G401 (cell line): Measurements from ENCODE around the gene SLC2A8. TPM values are rescaled to one million over a fixed set of nuclear protein-coding genes. Genes with fewer than 3 reads are reported as not detected.

ENCODE experiments used
- DNase-seq: peaks from one replicate; pipeline ENCODE4 v3.0.0-alpha.2; 2015; ENCODE audit warnings: low spot score
- in situ Hi-C: cut with HindIII; loops from 2 replicates; pipeline ENCODE4 v1.10.0; 2016; ENCODE audit warnings: low sequenced_read_pairs, mixed read lengths
- total RNA-seq: library from RNA; depleted of rRNA; stranded (reverse); fragments of >200 nt; shearing (Covaris generic); gene quantifications from 2 replicates; pipeline ENCODE4 v1.2.3, GENCODE V29; 2014; rRNA removed

Gene SLC2A8
- total RNA-seq, 1 experiment from 2014 or later: 33.0 TPM

DNA sequence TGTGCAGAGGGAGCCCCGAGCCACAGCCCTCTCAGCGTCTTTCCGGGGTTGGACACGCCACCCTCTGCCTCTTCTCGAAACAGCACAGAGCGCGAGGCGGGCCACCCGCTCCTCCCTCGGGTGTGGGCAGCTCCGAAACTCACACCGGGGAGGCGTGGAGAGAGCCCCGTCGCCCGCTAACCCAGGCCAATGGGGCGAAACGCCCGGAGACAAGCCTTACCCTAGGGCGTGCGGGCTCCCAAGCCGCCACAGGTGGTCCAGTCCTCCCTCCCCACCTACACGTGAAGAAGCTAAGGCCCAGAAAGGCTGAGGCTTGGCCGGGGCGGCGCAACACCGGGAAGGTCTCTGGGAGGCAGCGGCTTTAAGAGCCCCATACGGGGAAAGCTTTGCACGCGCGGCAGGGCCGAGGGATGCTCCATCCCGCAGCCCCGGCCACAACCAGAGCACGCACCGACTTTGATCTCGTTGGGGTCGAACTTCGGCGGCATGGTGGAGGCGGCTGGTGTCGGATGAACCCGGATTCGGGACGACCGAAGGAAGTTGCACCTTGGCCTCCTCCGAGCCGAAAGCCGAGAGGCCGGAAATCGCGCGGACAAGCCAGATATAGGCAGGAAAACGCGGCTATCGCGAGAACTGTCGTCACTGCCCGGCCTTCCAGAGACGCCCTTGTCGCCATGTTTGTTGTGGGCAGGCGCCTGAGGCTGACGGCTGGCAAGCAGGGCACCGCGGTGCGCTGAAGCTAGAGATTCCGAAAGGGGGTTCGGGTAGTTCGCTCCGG, 54.0 kb downstream of the SLC2A8 start, which contains the start of the genes LRSAM1 and RPL12:
Gene LRSAM1, plus strand, starts transcription at position 681 of the 778 bp plus-strand sequence. CDS start 3,018 bp downstream, outside the sequence.
Gene RPL12, minus strand, starts transcription at position 577 of the 778 bp plus-strand sequence. Its CDS starts 89 bp downstream, at position 488.
- in situ Hi-C loops: no loop called here
- DNase-seq: peak; percentile 97

DNA sequence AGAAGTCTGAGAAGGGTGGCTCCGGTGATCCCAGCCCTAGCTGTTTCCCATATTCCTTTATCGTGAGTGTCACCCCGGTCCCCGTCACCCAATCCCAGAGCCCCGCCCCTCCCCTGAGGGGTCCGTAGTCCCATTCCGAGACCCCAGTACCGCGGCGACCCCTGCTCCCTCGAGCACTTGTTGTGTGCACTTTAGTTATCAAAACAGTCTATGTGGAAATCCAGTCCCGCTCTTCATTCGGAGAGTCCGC, 54.6 kb downstream of the SLC2A8 start:
- in situ Hi-C loops: no loop called here

DNA sequence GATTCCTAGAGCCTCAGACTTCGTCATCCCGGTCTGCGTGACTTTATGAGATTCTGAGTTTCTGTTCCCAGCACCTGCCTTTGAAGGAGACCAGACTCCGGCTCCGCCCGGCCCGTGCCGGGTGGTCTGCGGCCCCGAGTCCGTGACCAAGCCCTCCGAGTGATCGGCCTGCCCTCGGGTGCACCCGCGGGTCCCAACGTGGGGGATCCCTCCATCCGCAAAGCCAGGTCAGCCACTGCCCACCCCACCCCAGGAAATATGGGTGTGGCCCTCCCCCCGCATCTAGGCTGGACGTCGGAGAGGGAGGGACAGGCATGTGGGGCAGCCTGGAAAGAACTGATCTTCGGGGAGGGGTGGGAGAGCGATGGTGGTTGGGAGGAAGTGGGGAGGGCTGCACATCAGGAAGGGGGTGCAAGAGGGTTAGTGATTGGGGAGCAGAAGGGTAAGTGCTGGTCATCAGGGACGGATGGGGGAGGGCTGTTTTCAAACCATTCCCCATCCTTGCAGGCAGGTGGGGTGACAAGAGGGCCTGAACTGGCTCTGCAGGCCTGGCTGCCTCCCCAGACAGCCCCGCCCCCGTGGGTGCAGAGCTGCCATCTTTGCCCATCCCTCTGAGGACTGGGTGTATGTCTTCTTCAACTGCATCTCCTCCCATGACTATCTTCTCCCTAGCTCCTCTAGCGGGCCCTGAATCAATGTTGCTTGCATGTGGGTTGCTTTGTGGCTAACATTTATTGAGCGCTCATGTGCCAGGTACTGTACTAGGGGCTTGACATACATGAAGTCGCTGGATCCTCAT, 55.1 kb downstream of the SLC2A8 start:
- in situ Hi-C loops: no loop called here
- peak; percentile 62 for DNase-seq

More for the DNA sequence above, 54.6 kb downstream of the SLC2A8 start:
- no peak for DNase-seq

DNA sequence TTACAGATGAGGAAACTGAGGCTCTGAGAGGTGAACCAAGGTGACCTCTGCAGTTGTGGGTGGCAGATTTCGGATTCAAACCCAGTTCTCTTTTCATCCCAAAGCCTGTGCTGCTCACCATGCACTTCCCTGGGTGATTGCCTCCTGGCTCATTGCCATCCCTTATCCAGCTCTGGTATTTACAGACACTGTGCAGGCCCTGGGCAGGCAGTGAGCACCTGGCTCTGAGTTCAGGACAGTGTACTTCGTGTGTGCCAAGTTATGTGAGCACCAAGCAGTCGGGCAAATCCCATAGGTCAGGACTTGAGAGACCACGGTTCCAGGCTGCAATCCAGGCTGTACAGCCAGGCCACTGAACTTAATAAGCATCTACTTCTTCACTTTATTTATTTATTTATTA, 55.7 kb downstream of the SLC2A8 start:
- DNase-seq: peak; percentile 40
- in situ Hi-C loops: no loop called here

DNA sequence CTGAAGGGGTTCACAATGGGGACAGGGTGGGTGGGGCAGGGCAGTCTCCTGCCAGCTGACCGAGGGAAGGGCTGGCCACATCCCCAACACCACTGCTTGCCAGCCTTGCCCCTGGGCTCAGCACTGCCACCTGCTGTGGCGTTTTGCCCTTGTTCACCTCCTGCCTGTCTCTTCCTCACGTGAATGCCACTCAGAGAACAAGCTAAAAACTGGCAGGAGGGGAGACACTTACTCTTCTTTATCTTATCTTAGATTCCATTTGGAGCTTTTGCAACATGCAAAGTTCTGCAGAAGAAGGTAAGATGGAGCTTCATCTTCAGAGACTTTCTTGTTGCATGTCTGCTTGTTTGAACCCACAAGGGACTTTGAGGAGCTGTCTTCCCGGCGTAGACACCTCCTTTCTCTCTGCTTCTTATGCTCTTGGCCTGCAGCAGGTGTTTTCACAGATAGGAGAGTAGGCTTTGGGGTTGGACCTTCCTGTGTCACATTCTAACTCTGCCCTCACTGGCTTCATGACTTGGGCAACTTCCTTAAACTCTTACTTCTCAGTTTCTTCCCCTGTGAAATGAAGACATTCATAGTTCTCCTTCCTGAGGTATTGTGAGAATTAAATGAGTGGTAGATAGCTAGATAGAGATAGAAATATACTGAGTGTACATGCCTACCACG, 58.5 kb downstream of the SLC2A8 start:
- no peak for DNase-seq
- in situ Hi-C loops: no loop called here

DNA sequence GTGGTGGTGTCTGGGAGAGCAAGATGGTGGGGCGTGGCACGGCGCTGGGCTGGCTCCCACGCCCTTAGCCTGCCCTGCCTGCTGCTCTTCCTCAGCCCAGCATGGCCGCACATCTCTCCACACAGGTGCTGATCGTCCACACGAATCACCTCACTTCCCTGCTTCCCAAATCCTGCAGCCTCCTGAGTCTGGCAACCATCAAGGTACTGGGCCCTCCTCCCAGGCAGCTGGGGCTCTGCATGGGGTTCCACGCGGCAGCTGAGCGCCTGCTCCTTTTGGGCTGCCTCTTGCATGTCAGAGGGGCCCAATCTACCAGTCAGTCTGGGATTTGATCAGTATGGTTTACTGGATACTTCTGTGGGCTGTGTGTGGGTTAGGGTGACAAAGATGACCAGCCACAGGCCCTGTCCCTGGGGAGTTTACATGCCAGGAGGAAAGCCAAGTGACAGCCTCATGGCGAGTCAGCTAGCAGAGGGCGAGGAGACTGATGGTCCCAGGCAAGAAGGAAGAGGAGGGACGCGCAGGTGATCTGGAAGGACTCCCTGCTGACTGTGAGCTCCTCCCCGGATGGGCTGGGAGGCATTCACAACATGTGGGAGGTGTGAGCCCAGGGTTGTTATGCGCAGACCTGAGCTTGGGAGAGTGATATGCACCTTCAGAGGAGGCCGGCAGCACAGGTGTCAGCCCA, 60.4 kb downstream of the SLC2A8 start:
- in situ Hi-C loops: no loop called here
- DNase-seq: peak; percentile 52

Other genes with a start within 250 kb of the SLC2A8 start
- 7.5 and 14.3 TPM in 2 replicates for gene GARNL3, start 132.4 kb upstream of the SLC2A8 start, total RNA-seq
- 4.8 and 8.8 TPM in 2 replicates for gene ZNF79, start 27.2 kb downstream of the SLC2A8 start, total RNA-seq
- 1,861 and 2,468 TPM in 2 replicates for gene RPL12, start 54.2 kb downstream of the SLC2A8 start, total RNA-seq
- gene LRSAM1, start 54.3 kb downstream of the SLC2A8 start, total RNA-seq: 20.0 and 20.7 TPM in 2 replicates
- 2.8 and 11.2 TPM in 2 replicates for gene STXBP1, start 215.1 kb downstream of the SLC2A8 start, total RNA-seq